Endothelial cell of umbilical vein (primary cell): ENCODE data around the gene PDLIM5. TPM values are rescaled to one million over a fixed set of nuclear protein-coding genes. Genes with fewer than 3 reads are reported as not detected.

Source experiments
- BruUV-seq: library from RNA; stranded (reverse); fragments of 400-500 nt; replicated peaks from 2 replicates; lab custom pipeline; 2021; lab: Mats Ljungman, UMichigan
- CTCF ChIA-PET: fragments of 300-600, 350-600 bp; sonication (Branson Sonifier 250); formaldehyde crosslinking; loops from one replicate; lab custom pipeline; 2021; ENCODE audit warnings: antibody characterized with exemption, inconsistent platforms; lab: Charles Lee
- POLR2A ChIA-PET: fragments of 300-600, 350-600 bp; sonication (Branson Sonifier 250); formaldehyde crosslinking; loops from one replicate; lab custom pipeline; 2021; ENCODE audit warnings: antibody characterized with exemption, inconsistent platforms; lab: Charles Lee
- DNase-seq: peaks from one replicate; pipeline ENCODE4 v3.0.0-alpha.2; 2011; ENCODE audit warnings: low read depth, low spot score
- FAIRE-seq: peaks from 2 replicates; lab custom pipeline; 2011; peaks lifted over from hg19 to GRCh38; lab: Jason Lieb, UNC
- H2AFZ ChIP-seq: 2 replicates; pipeline ENCODE4 v1.6.0; 2012; ENCODE audit warnings: low read depth, low read length, control low read depth, inconsistent platforms
- H3K27ac ChIP-seq: 2 replicates; pipeline ENCODE4 v1.5.1; 2011; ENCODE audit warnings: low read depth, mild to moderate bottlenecking, control low read depth, low read length, moderate library complexity; ENCODE audit not compliant: insufficient read depth
- H3K27me3 ChIP-seq, 2 experiments: 2 replicates each; pipeline versions ENCODE4 v1.6.0 to v1.6.1; 2011; ENCODE audit warnings: low read length in 2 of 2, mixed read lengths in 1 of 2; ENCODE audit not compliant: control insufficient read depth in 2 of 2, insufficient read depth in 2 of 2
- H3K36me3 ChIP-seq, 2 experiments: 2 replicates in 1 of 2; 3 replicates in 1 of 2; pipeline ENCODE4 v1.5.1; 2011; ENCODE audit warnings: low read length in 2 of 2, mild to moderate bottlenecking in 1 of 2, moderate library complexity in 1 of 2; ENCODE audit not compliant: control insufficient read depth in 2 of 2, insufficient read depth in 2 of 2; ENCODE audit errors: extremely low read depth in 1 of 2
- H3K4me1 ChIP-seq: 3 replicates; pipeline ENCODE4 v1.5.1; 2011; ENCODE audit warnings: mild to moderate bottlenecking, low read length; ENCODE audit not compliant: control insufficient read depth, insufficient read depth; ENCODE audit errors: extremely low read depth
- H3K4me2 ChIP-seq: 2 replicates; pipeline ENCODE4 v1.6.1; 2011; ENCODE audit warnings: low read length, control low read depth, mixed read lengths; ENCODE audit not compliant: insufficient read depth
- H3K4me3 ChIP-seq, 3 experiments: fragments of 200-600 bp in 1 of 3; sonication (generic), shearing (Covaris generic) in 1 of 3; replicated peaks in 1 of 3; 2 replicates each; pipeline ENCODE4 v1.5.1; 2011 to 2016; ENCODE audit warnings: control low read depth in 3 of 3, low read length in 3 of 3, mild to moderate bottlenecking in 2 of 3, inconsistent platforms in 1 of 3, low read depth in 1 of 3, moderate library complexity in 1 of 3; ENCODE audit not compliant: insufficient read depth in 1 of 3
- H3K79me2 ChIP-seq: 2 replicates; pipeline ENCODE4 v1.6.0; 2012; ENCODE audit warnings: low read length, inconsistent platforms; ENCODE audit not compliant: control insufficient read depth, insufficient read depth
- H3K9ac ChIP-seq: replicated peaks from 2 replicates; pipeline ENCODE3; 2011; ENCODE audit warnings: low read length, control low read depth; ENCODE audit not compliant: insufficient read depth; ENCODE audit errors: extremely low read depth
- H3K9me1 ChIP-seq: replicated peaks from 3 replicates; pipeline ENCODE4 v1.6.0; 2011; ENCODE audit warnings: mild to moderate bottlenecking, low read length; ENCODE audit not compliant: control insufficient read depth, insufficient read depth; ENCODE audit errors: extremely low read depth
- H3K9me3 ChIP-seq: replicated peaks from 2 replicates; pipeline ENCODE4 v1.5.1; 2012; ENCODE audit warnings: low read length, inconsistent platforms; ENCODE audit not compliant: control insufficient read depth, insufficient read depth
- H4K20me1 ChIP-seq: replicated peaks from 2 replicates; pipeline ENCODE3; 2011; ENCODE audit warnings: mild to moderate bottlenecking, low read length; ENCODE audit not compliant: control insufficient read depth, insufficient read depth; ENCODE audit errors: extremely low read depth
- CTCF ChIP-seq, 2 donors: IDR thresholded peaks; 1 replicate in 1 of 2; 2 replicates in 1 of 2; pipeline ENCODE4 v1.5.1; 2011; ENCODE audit warnings: low read length in 2 of 2, mild to moderate bottlenecking in 2 of 2, moderate library complexity in 2 of 2, control low read depth in 1 of 2, inconsistent platforms in 1 of 2, low read depth in 1 of 2; ENCODE audit not compliant: insufficient read depth in 1 of 2; ENCODE audit errors: extremely low read depth in 1 of 2
- EZH2 ChIP-seq: IDR thresholded peaks from 2 replicates; pipeline ENCODE4 v1.6.1; 2012; ENCODE audit warnings: borderline replicate concordance, low read depth, mild to moderate bottlenecking, moderate library complexity, low read length, inconsistent platforms; ENCODE audit not compliant: severe bottlenecking
- FOS ChIP-seq: IDR thresholded peaks from 2 replicates; pipeline ENCODE4 v1.6.1; 2011; ENCODE audit warnings: mild to moderate bottlenecking, low read length, moderate library complexity, borderline replicate concordance; ENCODE audit not compliant: insufficient read depth
- GATA2 ChIP-seq: IDR thresholded peaks from 2 replicates; pipeline ENCODE4 v1.7.0; 2011; ENCODE audit warnings: low read depth, mild to moderate bottlenecking, moderate library complexity, mixed read lengths, low read length; ENCODE audit not compliant: insufficient read length, insufficient read depth
- JUN ChIP-seq: IDR thresholded peaks from 2 replicates; pipeline ENCODE4 v1.6.1; 2011; ENCODE audit warnings: borderline replicate concordance, low read depth; ENCODE audit not compliant: insufficient read length, insufficient read depth
- MAX ChIP-seq: IDR thresholded peaks from 2 replicates; pipeline ENCODE4 v1.6.1; 2011; ENCODE audit not compliant: insufficient read depth, insufficient read length
- MYC ChIP-seq: IDR thresholded peaks from one replicate; pipeline ENCODE4 v1.6.1; 2011; ENCODE audit warnings: mild to moderate bottlenecking, low read depth, low read length
- POLR2A ChIP-seq: IDR thresholded peaks from 2 replicates; pipeline ENCODE4 v1.6.1; 2012; ENCODE audit warnings: low read depth, mild to moderate bottlenecking, control low read depth, low read length
- POLR2AphosphoS5 ChIP-seq: IDR thresholded peaks from 2 replicates; pipeline ENCODE4 v1.6.1; 2012; ENCODE audit warnings: low read depth, mild to moderate bottlenecking, control low read depth, low read length, moderate library complexity; ENCODE audit not compliant: insufficient read depth
- dilution Hi-C: fragments of 300-500 bp; cut with MboI; formaldehyde crosslinking; loops from one replicate; pipeline ENCODE4 v1.15.0; 2019; ENCODE audit warnings: low sequenced_read_pairs; ENCODE audit not compliant: extremely low pct_ligation_motif_present
- intact Hi-C: fragments of 100-400 bp; cut with micrococcal nuclease; formaldehyde crosslinking; loops from one replicate; pipeline ENCODE4 v1.10.0; 2022
- polyA plus RNA-seq, 4 experiments: library from polyadenylated mRNA; depleted of rRNA in 3 of 4; stranded (reverse) in 3 of 4; unstranded in 1 of 4; fragments of >200 nt; gene quantifications; 2 replicates each; pipeline versions ENCODE4 v1.2.1 to v1.2.3, GENCODE V29; 2011 to 2012; ENCODE audit warnings: missing spikeins in 1 of 4
- total RNA-seq: library from RNA; stranded (reverse); gene quantifications from 2 replicates; pipeline ENCODE4 v1.2.3, GENCODE V29; 2021

The PDLIM5 gene
- total and polyA plus RNA-seq, 2 donors (not counting 3 experiments of a cell fraction or from before 2014, with no cell fraction given) = 243 to 310 TPM

GRCh38 chr4:94409962-94410361 is 41.8 kb upstream of the PDLIM5 start:
- H3K4me1 ChIP-seq = peaks cover 33% of the 10 kb centered on the region

GRCh38 chr4:94410678-94411206 is 41.0 kb upstream of the PDLIM5 start:
- H3K4me1 ChIP-seq = peaks cover 33% of the 10 kb centered on the region
- no TSS peak for BruUV-seq

More at GRCh38 chr4:94409962-94410361, 41.8 kb upstream of the PDLIM5 start:
- no peak overlapping the region for H3K4me2 ChIP-seq
- no peaks in the 10 kb centered on the region for H3K27me3 ChIP-seq
- peak; percentile 48 for DNase-seq
- TF ChIP-seq FOS (no peak), GATA2 (no peak), EZH2 (no peak), POLR2A (no peak), MYC (no peak), JUN (no peak), MAX (no peak)
- no peaks in the 10 kb centered on the region for H3K79me2 ChIP-seq
- no peaks in the 10 kb centered on the region for H3K9me3 ChIP-seq
- no peaks in the 10 kb centered on the region for H3K36me3 ChIP-seq
- no peak overlapping the region for H3K27ac ChIP-seq
- POLR2A ChIA-PET = no interaction called here
- H3K9me1 ChIP-seq = no peaks in the 10 kb centered on the region
- CTCF ChIA-PET = interaction anchor here (0.7 to 1.7 kb wide), 3 partner anchors 9 to 42 kb away, joined by 3 to 7 read pairs (median 3); partner anchors contain the start of gene PDLIM5
- dilution Hi-C loops = no loop called here
- no peaks in the 10 kb centered on the region for H4K20me1 ChIP-seq
- H3K4me3 ChIP-seq = no peak overlapping the region
- H2AFZ ChIP-seq = no peak overlapping the region
- intact Hi-C loops = loop anchor here (5.0 to 10.0 kb wide), 2 partner anchors 108 to 305 kb away; no protein-coding TSS in a partner anchor
- BruUV-seq = no TSS peak
- H3K9ac ChIP-seq = no peak overlapping the region
- no peak for FAIRE-seq

More at GRCh38 chr4:94410678-94411206, 41.0 kb upstream of the PDLIM5 start:
- dilution Hi-C loops (no loop called here), intact Hi-C loops (no loop called here)
- H3K4me2 ChIP-seq = no peak overlapping the region
- TF ChIP-seq POLR2A = no peak
- TF ChIP-seq FOS = no peak
- no peak for TF ChIP-seq EZH2
- no peak for TF ChIP-seq MAX
- no peak for TF ChIP-seq MYC
- no peak for TF ChIP-seq CTCF (IDR thresholded peaks at IDR 0.05; ENCODE audit: extremely low read depth in 1 of 2, insufficient read depth in 1 of 2, low read depth in 1 of 2, low read length in 2 of 2)
- no peak for TF ChIP-seq POLR2AphosphoS5
- no peak for TF ChIP-seq GATA2
- no peak for TF ChIP-seq JUN
- FAIRE-seq = no peak
- no peak overlapping the region for H3K27ac ChIP-seq
- no peaks in the 10 kb centered on the region for H4K20me1 ChIP-seq
- no peak overlapping the region for H2AFZ ChIP-seq
- no peak overlapping the region for H3K4me3 ChIP-seq
- H3K36me3 ChIP-seq = no peaks in the 10 kb centered on the region
- no peaks in the 10 kb centered on the region for H3K79me2 ChIP-seq
- no peaks in the 10 kb centered on the region for H3K9me3 ChIP-seq
- ChIA-PET POLR2A (interaction anchor here (0.5 kb wide), 1 partner anchor 41 kb away, joined by 4 read pairs; the partner anchor contains the start of gene PDLIM5), CTCF (interaction anchor here (0.7 to 1.7 kb wide), 2 partner anchors 10 to 41 kb away, joined by 3 to 7 read pairs; partner anchors contain the start of gene PDLIM5)
- DNase-seq = no peak
- no peak overlapping the region for H3K9ac ChIP-seq
- no peaks in the 10 kb centered on the region for H3K27me3 ChIP-seq
- no peaks in the 10 kb centered on the region for H3K9me1 ChIP-seq
